BLaER1 treated with 17β-estradiol and CSF1 and Interleukin-3, amounts not matched to agents 10 nM and 100 nM (cell line): ENCODE data around the gene GLP2R.
A peak's percentile ranks its signal among the peaks of the same experiment; 100 is the strongest.

Experiments
- H3K27ac ChIP-seq, 11 experiments: shearing (Covaris generic); formaldehyde crosslinking; 2 replicates each; pipeline ENCODE4 v1.8.1; 2022
- H3K27me3 ChIP-seq, 11 experiments: shearing (Covaris generic); formaldehyde crosslinking; 2 replicates each; pipeline ENCODE4 v1.8.1; 2022
- H3K36me3 ChIP-seq, 11 experiments: shearing (Covaris generic); formaldehyde crosslinking; 2 replicates each; pipeline ENCODE4 v1.8.1; 2022
- H3K4me1 ChIP-seq, 10 experiments: shearing (Covaris generic); formaldehyde crosslinking; 2 replicates each; pipeline ENCODE4 v1.8.1; 2022
- H3K4me2 ChIP-seq, 11 experiments: shearing (Covaris generic); formaldehyde crosslinking; 2 replicates each; pipeline ENCODE4 v1.8.1; 2022
- H3K4me3 ChIP-seq, 10 experiments: shearing (Covaris generic); formaldehyde crosslinking; 2 replicates each; pipeline ENCODE4 v1.8.1; 2022
- H3K9ac ChIP-seq, 11 experiments: shearing (Covaris generic); formaldehyde crosslinking; 2 replicates each; pipeline ENCODE4 v1.8.1; 2022
- H3K9me3 ChIP-seq, 11 experiments: shearing (Covaris generic); formaldehyde crosslinking; replicated peaks in 1 of 11; 2 replicates each; pipeline ENCODE4 v1.8.1; 2022
- H4K20me1 ChIP-seq, 11 experiments: shearing (Covaris generic); formaldehyde crosslinking; 2 replicates each; pipeline ENCODE4 v1.8.1; 2022
- Cebpa-rat ChIP-seq, 11 experiments: shearing (Covaris generic); IDR thresholded peaks; 2 replicates each; pipeline ENCODE4 v1.8.1; 2022

GLP2R gene

DNA sequence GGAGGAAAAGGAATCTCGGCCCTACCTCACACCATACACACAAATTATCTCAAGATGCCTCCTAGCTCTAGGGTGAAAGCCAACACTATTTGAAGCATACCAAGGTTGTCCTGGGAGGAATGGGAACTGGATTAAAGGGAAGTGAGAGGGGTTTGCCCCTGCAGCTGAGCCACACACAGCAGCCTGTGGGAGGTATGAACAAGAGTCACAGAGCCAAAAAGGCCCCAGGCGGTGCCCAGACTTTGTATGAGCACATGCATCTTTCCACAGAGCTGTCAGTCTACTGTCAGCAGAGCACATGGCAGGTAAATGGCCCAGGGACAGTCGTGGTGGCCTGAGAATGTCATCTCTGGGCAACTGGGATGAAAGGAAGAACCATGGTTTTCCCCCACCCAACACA lies 110.4 kb downstream of the GLP2R start:
- H3K36me3 ChIP-seq = peaks cover 88 to 100% (median 100%) of the 10 kb centered on the region in 11 experiments
- no peaks in the 10 kb centered on the region for H3K27me3 ChIP-seq
- H3K4me3 ChIP-seq = no peak overlapping the region
- peak overlapping the region in 2 of 11 experiments; percentile 6 to 47; a peak in 2 of 22 replicates for H3K4me2 ChIP-seq
- H3K27ac ChIP-seq = no peak overlapping the region; a peak in 1 of 22 replicates
- H3K9ac ChIP-seq = no peak overlapping the region
- H3K9me3 ChIP-seq = peaks cover 7 to 32% (median 26%) of the 10 kb centered on the region in 11 experiments; a peak in 21 of 22 replicates
- peaks cover 3 to 34% (median 18%) of the 10 kb centered on the region in 10 experiments; a peak in 16 of 20 replicates for H3K4me1 ChIP-seq
- no peak for TF ChIP-seq Cebpa-rat (IDR thresholded peaks at IDR 0.05)
- peaks cover 0 to 98% (median 79%) of the 10 kb centered on the region in 11 experiments; a peak in 20 of 22 replicates for H4K20me1 ChIP-seq

DNA sequence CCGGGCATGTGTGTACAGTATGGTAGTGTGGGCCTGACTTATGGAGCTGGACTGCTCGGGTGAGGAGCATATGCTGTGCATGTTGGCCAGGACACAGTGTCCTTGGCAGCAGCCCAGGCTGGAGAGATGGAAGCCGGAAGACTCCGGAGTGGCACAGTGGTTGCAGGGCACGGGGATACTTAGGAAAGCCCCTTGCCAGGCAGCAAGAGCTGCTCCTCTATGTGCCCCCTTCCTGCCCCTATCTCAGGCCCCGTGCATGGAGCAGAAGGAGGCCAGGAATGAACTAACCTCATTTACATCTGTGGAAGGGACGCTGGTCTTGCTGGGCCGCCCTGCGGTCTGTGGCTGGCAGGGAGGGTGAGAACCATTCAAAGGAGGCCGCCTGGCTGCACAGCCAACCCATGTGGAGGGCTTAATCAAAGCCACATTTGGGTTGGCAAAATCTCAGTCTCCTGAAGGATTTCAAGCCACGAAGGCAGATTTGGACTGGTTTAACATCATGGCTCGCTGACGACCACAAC lies 111.6 kb downstream of the GLP2R start:
- no peak overlapping the region for H3K4me3 ChIP-seq
- peak overlapping the region in 3 of 11 experiments; percentile 1 to 41 (median 13); a peak in 3 of 22 replicates for H3K4me2 ChIP-seq
- H3K9me3 ChIP-seq = peaks cover 7 to 43% (median 33%) of the 10 kb centered on the region in 11 experiments; a peak in 21 of 22 replicates
- no peak for TF ChIP-seq Cebpa-rat (IDR thresholded peaks at IDR 0.05)
- H3K4me1 ChIP-seq = peaks cover 0 to 34% (median 17%) of the 10 kb centered on the region in 10 experiments; a peak in 12 of 20 replicates
- no peak overlapping the region for H3K27ac ChIP-seq
- peaks cover 92 to 100% (median 100%) of the 10 kb centered on the region in 11 experiments for H3K36me3 ChIP-seq
- H3K9ac ChIP-seq = no peak overlapping the region
- H3K27me3 ChIP-seq = no peaks in the 10 kb centered on the region
- peaks cover 0 to 97% (median 71%) of the 10 kb centered on the region in 11 experiments; a peak in 20 of 22 replicates for H4K20me1 ChIP-seq

DNA sequence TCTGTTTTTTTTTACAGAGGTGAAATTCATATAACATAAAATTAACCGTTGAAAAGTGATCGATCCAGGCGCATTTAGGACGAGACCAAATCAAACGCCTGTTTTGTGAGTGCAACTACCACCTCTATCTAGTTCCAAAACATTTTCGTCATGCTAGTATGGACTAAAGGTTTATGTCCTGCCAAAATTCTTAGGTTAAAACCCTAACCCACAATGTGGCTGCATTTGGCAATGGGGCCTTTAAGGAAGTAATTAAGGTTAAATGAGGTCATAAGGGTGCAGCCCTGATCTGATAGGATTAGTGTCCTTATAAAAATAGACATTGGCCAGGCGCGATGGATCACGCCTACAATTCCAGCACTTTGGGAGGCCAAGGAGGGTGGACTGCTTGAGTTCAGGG lies 112.2 kb downstream of the GLP2R start:
- TF ChIP-seq Cebpa-rat (IDR thresholded peaks at IDR 0.05) = no peak
- Histone ChIP-seq H3K9ac (no peak overlapping the region), H3K27ac (no peak overlapping the region), H3K4me1 (peaks cover 0 to 34% (median 17%) of the 10 kb centered on the region in 10 experiments; a peak in 12 of 20 replicates), H3K36me3 (peaks cover 98 to 100% (median 100%) of the 10 kb centered on the region in 11 experiments), H3K9me3 (peaks cover 7 to 45% (median 33%) of the 10 kb centered on the region in 11 experiments; a peak in 21 of 22 replicates), H3K27me3 (no peaks in the 10 kb centered on the region), H3K4me2 (peak overlapping the region in 1 of 11 experiments; percentile 1; a peak in 4 of 22 replicates), H4K20me1 (peaks cover 0 to 97% (median 72%) of the 10 kb centered on the region in 11 experiments; a peak in 20 of 22 replicates), H3K4me3 (no peak overlapping the region)

DNA sequence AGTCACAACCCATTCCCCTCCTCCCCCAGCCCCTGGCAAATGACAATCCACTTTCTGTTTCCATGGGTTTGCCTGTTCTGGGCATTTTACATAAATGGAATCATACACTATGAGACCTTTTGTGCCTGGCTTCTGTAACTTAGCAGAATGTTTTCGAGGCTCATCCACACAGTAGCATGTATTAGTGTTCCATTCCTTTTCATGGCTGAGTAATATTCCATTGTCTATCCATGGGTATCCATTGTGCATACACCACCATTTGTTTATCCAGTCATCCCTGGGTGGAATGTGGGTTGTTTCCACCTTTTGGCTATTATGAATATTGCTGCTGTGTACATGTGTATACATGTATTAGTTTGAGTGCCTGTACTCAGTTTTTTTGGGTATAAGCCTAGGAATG lies 113.0 kb downstream of the GLP2R start:
- no peak overlapping the region for H3K4me2 ChIP-seq
- peaks cover 0 to 34% (median 17%) of the 10 kb centered on the region in 10 experiments; a peak in 12 of 20 replicates for H3K4me1 ChIP-seq
- H4K20me1 ChIP-seq = peaks cover 0 to 98% (median 79%) of the 10 kb centered on the region in 11 experiments; a peak in 20 of 22 replicates
- no peak overlapping the region for H3K9ac ChIP-seq
- peaks cover 98 to 100% (median 100%) of the 10 kb centered on the region in 11 experiments for H3K36me3 ChIP-seq
- no peak for TF ChIP-seq Cebpa-rat (IDR thresholded peaks at IDR 0.05)
- no peak overlapping the region for H3K4me3 ChIP-seq
- H3K9me3 ChIP-seq = peaks cover 7 to 51% (median 33%) of the 10 kb centered on the region in 11 experiments; a peak in 21 of 22 replicates
- no peak overlapping the region for H3K27ac ChIP-seq
- H3K27me3 ChIP-seq = no peaks in the 10 kb centered on the region

DNA sequence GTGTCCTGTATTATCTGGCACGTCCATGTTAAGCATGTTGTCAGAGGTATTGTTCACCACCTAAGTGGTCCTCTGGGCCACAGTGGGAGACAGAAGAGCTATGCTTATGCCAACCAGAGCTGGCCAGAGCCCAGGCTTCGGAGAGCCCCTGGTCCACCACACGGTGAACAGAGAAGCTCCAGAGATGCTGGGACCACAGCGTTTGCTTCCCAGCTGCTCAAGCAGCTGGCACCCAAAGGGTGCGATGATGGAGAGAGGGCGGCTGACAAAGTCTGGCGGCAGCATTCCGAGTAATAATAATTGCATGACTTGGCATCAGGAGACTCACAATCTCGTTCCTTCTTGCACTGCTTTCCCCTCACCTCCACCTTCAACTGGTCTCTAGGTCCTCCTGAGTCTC lies 115.1 kb downstream of the GLP2R start:
- Histone ChIP-seq H3K27me3 (no peaks in the 10 kb centered on the region), H4K20me1 (peaks cover 0 to 98% (median 78%) of the 10 kb centered on the region in 11 experiments; a peak in 19 of 22 replicates), H3K36me3 (peaks cover 98 to 100% (median 100%) of the 10 kb centered on the region in 11 experiments), H3K27ac (no peak overlapping the region), H3K4me1 (peaks cover 0 to 39% (median 14%) of the 10 kb centered on the region in 10 experiments; a peak in 12 of 20 replicates), H3K4me2 (no peak overlapping the region), H3K9ac (no peak overlapping the region), H3K9me3 (peaks cover 7 to 51% (median 33%) of the 10 kb centered on the region in 11 experiments; a peak in 21 of 22 replicates), H3K4me3 (no peak overlapping the region)
- no peak for TF ChIP-seq Cebpa-rat (IDR thresholded peaks at IDR 0.05)

DNA sequence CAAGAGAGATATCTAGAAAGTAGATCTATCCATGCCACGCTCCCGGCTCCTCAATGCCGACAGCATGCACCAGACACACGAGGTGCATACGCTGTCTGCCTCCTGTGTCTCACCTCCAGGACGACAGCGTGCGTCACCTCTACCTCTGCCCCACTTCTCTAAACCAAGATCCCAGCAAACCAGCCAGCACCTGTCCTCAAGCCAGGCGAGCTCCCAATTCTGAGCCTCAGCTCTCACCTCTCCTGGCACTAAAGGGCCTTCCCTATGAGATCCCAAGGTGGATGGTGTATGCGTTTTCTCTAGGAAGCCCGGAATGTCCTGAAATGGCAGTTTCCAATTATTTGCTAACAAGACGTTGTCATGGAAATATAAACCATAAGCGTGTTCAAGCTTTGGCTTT lies 115.6 kb downstream of the GLP2R start:
- Histone ChIP-seq H3K4me2 (no peak overlapping the region), H3K9me3 (peaks cover 7 to 51% (median 33%) of the 10 kb centered on the region in 11 experiments; a peak in 21 of 22 replicates), H3K4me3 (no peak overlapping the region), H3K27ac (no peak overlapping the region), H4K20me1 (peaks cover 0 to 98% (median 78%) of the 10 kb centered on the region in 11 experiments; a peak in 19 of 22 replicates), H3K9ac (no peak overlapping the region), H3K36me3 (peaks cover 98 to 100% (median 100%) of the 10 kb centered on the region in 11 experiments), H3K4me1 (peaks cover 0 to 34% (median 11%) of the 10 kb centered on the region in 10 experiments; a peak in 12 of 20 replicates), H3K27me3 (no peaks in the 10 kb centered on the region)
- TF ChIP-seq Cebpa-rat (IDR thresholded peaks at IDR 0.05) = no peak
